Keratinocyte (primary cell): ENCODE results near the gene SEMA3C.

Source experiments
- EZH2 ChIP-seq: IDR thresholded peaks from one replicate; pipeline ENCODE4 v1.6.1; 2012; ENCODE audit warnings: inconsistent platforms, mild to moderate bottlenecking, low read length, moderate library complexity
- TF ChIP-seq, protein P1 (sequence below), 3 experiments: IDR thresholded peaks in 1 of 3; conservative IDR thresholded peaks in 1 of 3; optimal IDR thresholded peaks in 1 of 3; 2 replicates in 2 of 3; 3 replicates in 1 of 3; pipeline versions ENCODE3 to v1.5.1; 2011; ENCODE audit warnings: low read length in 3 of 3, mild to moderate bottlenecking in 3 of 3, moderate library complexity in 2 of 3, control low read depth in 1 of 3, inconsistent platforms in 1 of 3; ENCODE audit not compliant: insufficient read depth in 2 of 3; ENCODE audit errors: extremely low read depth in 1 of 3

DNA sequence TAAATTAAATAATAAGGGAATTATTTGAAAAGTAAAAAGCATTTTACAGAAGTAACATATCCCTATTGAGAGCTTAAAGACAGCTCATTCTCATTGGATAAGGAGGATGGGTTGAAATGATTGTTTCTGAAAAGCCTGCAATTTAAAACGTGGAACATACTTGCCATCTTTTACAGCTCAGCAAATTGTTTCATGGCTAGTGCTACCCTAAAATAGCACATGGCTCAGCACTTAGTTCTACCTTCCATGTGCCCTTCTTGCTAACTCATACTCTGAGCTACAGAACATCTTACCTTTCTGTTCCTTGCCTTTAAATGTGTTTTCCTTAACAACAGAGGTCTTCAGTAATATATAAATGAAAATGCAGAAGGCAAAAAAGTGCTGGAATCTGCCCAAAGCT is 8.6 kb downstream of the SEMA3C start:
- TF ChIP-seq EZH2, result no peak
- TF ChIP-seq, protein P1, sequence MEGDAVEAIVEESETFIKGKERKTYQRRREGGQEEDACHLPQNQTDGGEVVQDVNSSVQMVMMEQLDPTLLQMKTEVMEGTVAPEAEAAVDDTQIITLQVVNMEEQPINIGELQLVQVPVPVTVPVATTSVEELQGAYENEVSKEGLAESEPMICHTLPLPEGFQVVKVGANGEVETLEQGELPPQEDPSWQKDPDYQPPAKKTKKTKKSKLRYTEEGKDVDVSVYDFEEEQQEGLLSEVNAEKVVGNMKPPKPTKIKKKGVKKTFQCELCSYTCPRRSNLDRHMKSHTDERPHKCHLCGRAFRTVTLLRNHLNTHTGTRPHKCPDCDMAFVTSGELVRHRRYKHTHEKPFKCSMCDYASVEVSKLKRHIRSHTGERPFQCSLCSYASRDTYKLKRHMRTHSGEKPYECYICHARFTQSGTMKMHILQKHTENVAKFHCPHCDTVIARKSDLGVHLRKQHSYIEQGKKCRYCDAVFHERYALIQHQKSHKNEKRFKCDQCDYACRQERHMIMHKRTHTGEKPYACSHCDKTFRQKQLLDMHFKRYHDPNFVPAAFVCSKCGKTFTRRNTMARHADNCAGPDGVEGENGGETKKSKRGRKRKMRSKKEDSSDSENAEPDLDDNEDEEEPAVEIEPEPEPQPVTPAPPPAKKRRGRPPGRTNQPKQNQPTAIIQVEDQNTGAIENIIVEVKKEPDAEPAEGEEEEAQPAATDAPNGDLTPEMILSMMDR (optimal IDR thresholded peaks at IDR 0.05 in 1 of 3, IDR thresholded peaks at IDR 0.05 in 1 of 3, conservative IDR thresholded peaks at IDR 0.05 in 1 of 3; ENCODE audit: extremely low read depth in 1 of 3, insufficient read depth in 2 of 3, low read length in 3 of 3), result no peak
